Peyer's patch (tissue), 4 donors: ENCODE data around the gene APOBR.

Source experiments
- CTCF ChIP-seq, 6 experiments: fragments of 450-650 bp in 4 of 6; fragments of 200-600 bp in 2 of 6; sonication (generic) in 1 of 6; IDR thresholded peaks; one replicate each; pipeline ENCODE4 v1.5.1; 2017 to 2019; ENCODE audit warnings: antibody characterized with exemption in 6 of 6, mild to moderate bottlenecking in 3 of 6, moderate library complexity in 1 of 6
- POLR2A ChIP-seq, 2 donors: fragments of 450-650 bp; IDR thresholded peaks; one replicate each; pipeline ENCODE4 v1.5.1; 2017; ENCODE audit warnings: antibody characterized with exemption in 2 of 2, mild to moderate bottlenecking in 2 of 2, moderate library complexity in 2 of 2

- TF ChIP-seq CTCF (IDR thresholded peaks at IDR 0.05) (no peak), POLR2A (IDR thresholded peaks at IDR 0.05) (no peak)
These were observed 2.9 kb downstream of the APOBR start for GRCh38 chr16:28497386-28497785.
